DMS153 (cell line): Measurements from ENCODE around the gene SPHK1.

ENCODE experiments used
- DNase-seq: peaks from one replicate; lab custom pipeline; 2025; lab: John Stamatoyannopoulos, UW

SPHK1 gene

DNA sequence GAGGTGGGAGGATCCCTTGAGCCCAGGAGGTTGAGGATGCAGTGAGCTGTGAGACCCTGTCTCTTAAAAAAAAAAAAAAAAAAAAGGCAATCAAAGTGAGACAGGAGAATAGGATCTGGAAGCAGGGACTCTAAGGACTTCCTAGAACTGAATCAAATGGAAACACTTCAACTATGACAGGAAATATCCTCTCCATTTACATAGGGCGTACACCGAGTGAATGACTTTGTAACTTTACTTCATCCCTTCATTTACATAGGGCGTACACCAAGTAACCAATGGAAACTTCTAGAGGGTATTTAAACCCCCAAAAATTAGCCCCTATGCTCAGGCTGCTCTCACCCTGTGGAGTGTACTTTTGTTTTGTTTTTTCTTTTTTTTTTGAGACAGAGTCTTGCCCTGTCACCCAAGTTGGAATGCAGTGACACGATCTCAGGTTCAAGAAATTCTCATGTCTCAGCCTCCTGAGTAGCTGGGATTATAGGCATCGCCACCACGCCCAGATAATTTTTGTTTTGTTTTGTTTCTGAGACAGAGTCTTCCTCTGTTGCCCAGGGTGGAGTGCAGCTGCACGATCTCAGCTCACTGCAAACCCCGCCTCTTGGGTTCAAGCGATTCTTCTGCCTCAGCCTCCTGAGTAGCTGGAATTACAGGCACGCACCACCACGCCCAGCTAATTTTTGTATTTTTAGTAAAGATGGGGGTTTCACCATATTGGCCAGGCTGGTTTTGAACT is 21.1 kb upstream of the SPHK1 start:
- no peak for DNase-seq

DNA sequence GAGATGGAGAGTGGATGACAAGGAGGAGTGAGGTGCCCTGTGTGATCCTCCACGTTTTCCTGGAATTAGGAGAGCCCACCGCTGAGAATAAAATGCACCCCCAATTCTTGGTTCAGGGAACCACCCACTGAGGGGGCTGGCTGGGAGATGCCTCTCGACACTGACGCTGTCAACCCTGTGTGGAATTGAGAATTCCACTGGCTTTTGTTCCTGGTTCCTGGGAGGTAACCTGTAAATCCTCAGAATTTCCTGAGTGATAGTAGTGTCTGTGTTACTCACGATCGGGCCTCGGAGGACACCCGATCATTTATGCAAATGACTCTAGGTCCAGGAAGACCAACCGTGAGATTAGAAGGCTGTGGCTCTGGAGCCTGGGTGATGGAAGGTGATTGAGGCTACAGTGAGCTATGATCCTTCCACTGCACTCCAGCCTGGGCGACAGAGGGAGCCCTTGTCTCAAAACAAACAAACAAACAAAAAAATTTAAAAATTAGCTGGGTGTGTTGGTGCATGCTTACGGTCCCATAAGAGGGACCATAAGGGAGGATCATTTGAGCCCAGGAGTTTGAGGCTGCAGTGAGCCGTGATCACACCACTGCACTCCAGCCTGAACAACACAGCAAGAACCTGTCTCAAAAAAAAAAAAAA is 19.0 kb upstream of the SPHK1 start:
- no peak for DNase-seq

DNA sequence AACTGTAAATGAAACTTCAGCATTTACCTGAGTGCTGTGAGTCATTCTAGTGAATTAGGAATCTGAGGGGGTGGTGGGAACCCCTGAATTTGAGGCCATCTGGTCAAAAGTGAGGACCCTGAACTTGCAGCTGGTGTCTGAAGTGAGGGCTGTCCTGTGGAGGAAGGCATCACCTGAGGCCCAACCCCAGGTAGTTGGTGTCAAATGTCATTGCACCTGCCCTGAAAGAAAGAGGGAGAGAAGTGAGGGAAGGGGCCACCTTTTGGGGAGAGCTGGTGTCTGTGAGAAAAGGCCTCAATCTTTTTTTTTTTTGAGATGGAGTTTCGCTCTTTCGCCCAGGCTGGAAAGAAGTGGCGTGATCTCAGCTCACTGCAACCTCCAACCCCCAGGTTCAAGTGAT is 18.2 kb upstream of the SPHK1 start:
- no peak for DNase-seq

DNA sequence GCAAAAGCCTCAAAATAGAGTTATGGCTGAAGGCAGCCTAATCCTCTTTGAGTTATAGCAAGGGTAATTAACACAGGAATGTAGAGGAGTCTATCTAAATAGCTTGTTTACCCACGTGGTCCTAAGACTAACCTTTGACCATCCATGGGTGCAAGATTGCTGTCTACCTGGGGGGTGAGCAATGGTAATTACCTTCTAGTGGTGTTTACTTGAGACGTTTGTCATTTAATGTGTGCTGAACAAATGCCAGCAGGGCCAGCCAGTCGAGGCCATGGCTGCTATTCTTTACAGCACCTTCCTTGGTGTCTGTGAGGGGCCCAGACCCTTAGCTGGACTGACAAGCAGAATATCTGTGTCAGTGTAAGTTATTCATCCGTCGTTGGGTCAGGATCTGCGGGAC is 16.8 kb upstream of the SPHK1 start:
- no peak for DNase-seq

- no peak for DNase-seq
These were observed 15.9 kb upstream of the SPHK1 start for GRCh38 chr17:76368545-76368944.

DNA sequence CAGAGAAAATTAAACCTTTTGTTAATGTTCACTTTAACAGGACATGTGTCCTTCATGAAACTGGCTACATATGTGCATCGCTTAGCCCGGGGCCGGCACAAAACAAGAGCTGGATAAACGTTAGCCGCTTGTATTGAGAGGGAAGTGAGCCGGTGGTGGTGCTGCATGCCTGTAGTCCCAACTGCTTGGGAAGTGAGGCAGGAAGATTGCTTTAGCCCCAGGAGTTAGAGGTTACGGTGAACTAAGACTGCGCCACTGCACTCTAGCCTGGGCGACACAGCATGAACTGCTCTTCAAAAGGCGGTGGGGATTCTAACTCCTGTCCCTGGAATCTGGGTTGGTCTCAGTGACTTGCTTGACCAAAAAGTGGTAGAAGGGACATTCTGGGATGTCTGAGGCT is 15.0 kb upstream of the SPHK1 start:
- DNase-seq, result no peak

DNA sequence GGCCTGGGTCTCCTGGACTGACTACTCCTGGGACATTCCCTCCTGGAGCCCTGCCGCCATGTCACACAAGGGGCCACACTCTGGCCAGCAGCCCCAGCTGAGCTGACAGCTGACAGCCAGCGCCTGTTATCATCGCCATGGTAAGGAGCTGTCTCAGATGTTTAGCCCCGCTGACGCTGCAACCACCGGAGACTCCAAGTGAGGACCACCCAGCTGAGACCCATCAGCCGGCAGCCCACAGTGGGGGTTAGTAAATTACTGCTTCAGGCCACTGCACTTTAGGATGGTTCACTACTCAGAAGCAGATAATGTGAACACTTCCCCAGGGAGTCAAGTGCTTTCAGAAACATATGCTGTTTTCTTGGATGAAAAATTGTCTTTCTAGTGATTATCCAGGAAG is 14.6 kb upstream of the SPHK1 start:
- DNase-seq, result no peak

GRCh38 chr17:76370261-76370993 is 14.0 kb upstream of the SPHK1 start:
- no peak for DNase-seq

DNA sequence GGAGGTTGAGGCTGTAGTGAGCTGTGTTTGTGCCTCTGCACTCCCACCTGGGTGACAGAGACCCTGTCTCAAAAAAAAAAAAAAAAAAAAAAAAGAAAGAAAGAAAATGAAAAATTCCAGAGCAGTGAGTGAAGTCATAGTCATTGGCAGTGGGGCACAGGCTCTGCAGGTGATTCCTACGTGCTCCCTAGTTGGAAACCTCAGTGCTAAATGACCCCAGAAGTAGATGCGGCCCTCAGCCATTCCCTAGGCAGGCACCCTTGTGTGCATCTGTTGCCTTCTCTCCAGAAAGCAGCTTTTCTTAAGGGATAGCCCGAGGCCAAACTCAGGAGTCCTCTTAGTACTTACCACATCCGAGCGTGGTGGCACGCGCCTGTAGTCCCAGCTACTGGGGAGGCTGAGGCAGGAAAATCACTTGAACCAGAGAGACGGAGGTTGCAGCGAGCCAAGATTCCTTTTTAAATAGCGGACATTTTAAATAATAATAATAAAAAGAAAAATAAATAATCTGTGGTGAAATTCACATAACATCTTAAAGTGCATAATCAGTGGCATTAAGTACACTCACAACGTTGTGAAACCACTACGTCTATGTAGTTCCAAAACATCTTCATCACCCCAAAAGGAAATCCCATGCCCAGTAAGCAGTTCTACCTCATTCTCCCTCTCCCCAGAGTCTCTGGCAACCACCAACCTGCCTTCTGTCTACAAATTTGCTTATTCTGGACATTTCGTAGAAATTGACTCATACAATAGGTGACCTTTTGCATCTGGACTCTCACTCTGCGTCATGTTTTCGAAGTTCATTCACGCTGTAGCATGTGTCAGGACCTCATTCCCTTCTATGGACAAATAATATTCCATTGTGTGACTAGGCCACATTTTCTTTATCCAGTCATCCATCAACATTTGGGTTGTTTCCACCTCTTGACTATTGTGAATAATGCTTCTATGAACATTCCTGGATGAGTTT is 12.5 kb upstream of the SPHK1 start:
- DNase-seq, result no peak

GRCh38 chr17:76376318-76377133 is 7.9 kb upstream of the SPHK1 start:
- no peak for DNase-seq

GRCh38 chr17:76378548-76379274 is 5.7 kb upstream of the SPHK1 start:
- DNase-seq, result no peak

- no peak for DNase-seq
These were observed 5.2 kb upstream of the SPHK1 start for GRCh38 chr17:76379275-76379641.

DNA sequence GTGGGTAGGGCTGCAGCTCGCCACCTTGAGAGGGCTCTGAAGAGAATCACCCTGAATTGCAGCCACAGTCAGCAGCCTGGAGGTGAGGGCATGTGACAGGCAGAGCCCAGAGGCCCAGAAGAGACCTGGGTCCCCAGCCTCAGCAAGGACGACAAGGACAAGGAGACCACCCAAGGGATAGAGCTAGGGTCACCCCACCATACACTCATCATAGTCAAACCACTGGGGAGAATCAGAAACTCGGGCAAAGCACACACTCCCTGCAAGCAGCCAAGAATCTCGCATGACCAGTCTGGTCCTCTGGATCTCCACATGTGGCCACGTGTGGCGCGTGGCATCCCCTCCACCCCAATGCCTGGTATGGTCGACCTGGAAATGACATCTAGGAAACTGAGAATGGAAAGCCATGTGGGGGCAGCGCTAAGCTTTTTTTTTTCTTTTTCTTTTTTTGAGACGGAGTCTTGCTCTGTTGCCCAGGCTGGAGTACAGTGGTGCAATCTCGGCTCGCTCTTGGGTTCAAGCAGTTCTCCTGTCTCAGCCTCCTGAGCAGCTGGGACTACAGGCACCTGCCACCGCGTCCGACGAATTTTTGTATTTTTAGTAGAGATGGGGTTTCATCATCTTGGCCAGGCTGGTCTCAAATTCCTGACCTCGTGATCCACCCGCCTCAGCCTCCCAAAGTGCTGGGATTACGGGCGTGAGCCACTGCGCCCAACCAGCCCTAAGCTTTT is 4.6 kb upstream of the SPHK1 start:
- no peak for DNase-seq

- no peak for DNase-seq
These were observed 2.6 kb upstream of the SPHK1 start for GRCh38 chr17:76381633-76382350.

DNA sequence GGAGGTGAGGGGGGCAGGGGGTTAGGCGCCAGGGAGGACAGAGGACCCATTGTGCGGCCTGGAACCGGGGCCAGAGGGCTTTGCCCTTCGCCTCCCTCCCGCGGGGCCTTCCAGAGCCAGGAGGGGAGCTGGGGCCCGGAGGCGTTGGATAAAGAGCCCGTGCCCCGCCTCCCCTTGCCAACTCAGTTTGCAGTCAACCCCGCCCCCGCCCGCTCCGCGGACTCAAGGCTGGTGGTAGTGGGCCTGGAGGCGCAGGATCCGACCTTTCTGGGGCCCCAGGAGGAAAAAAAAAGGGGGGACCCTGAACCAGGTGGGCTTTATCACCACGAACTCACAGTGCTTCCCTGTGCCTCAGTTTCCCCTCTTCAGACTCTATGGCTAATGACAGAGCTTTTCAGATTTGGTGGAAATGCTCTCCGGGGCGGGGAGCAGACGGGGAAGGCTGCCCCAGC is 2.0 kb upstream of the SPHK1 start:
- DNase-seq, result no peak

GRCh38 chr17:76382803-76383545 is 1.4 kb upstream of the SPHK1 start:
- DNase-seq, result no peak

DNA sequence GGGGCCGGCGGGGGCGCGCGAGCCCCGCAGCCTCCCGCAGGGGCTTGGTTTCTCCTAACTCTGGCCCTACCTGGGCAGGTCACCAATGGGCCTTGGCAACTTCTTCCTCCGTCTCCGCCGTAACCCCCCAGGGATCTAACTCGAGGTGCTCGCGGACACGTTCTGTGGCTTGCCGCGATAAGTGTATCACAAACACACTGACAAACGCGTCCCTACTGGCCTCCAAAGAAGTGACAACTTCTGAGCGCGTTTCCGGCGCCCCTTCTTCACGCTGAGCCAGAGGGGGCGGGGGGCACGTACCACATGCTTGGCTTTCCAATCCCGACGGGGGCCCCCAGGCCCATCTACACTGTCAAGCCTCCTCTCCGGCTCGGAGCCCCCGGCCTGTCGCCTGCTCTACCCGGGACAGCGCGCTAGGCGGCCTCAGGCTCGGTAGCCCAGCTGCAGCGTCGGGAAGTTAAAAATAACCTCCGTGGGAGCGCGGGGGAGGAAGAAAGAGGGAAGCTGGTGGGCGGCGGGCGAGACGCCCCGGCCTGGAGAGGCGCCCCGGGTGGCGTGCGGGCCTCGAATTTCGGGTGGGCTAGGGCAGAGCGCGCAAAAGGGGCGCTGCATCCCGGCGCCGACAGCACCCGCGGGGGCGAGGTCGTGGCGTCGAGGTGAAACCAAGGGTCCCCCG is 725 bp upstream of the SPHK1 start:
- no peak for DNase-seq
